Measurements from ENCODE around the gene ZPLD1. TPM values are rescaled to one million over a fixed set of nuclear protein-coding genes. Genes with fewer than 3 reads are reported as not detected.

Gene ZPLD1
- total RNA-seq, 1 donor from 2014 or later, result 0.45 TPM

- no peak overlapping the region for H3K4me3 ChIP-seq (ENCODE audit: insufficient read depth, low read depth, low read length)
- peaks cover 16% of the 10 kb centered on the region for H3K4me1 ChIP-seq (ENCODE audit: insufficient read depth, low read length)
- H3K9me3 ChIP-seq (ENCODE audit: insufficient read depth, low read depth, low read length), result no peaks in the 10 kb centered on the region
- H3K9me3 Mint-ChIP-seq (ENCODE audit: unreplicated experiment), result peaks cover 4% of the 10 kb centered on the region
- H3K27me3 ChIP-seq (ENCODE audit: insufficient read depth, low read length), result no peaks in the 10 kb centered on the region
- no peaks in the 10 kb centered on the region for H3K36me3 Mint-ChIP-seq (ENCODE audit: low read depth, unreplicated experiment)
- H3K27me3 Mint-ChIP-seq (ENCODE audit: low read depth, unreplicated experiment), result no peaks in the 10 kb centered on the region
- no peaks in the 10 kb centered on the region for H3K79me2 ChIP-seq (ENCODE audit: insufficient read depth, low read length)
- FAIRE-seq (no peak), DNase-seq (ENCODE audit: low read depth) (no peak)
- no peak overlapping the region for H3K27ac Mint-ChIP-seq (ENCODE audit: unreplicated experiment)
- no peaks in the 10 kb centered on the region for H3K36me3 ChIP-seq (ENCODE audit: insufficient read depth, low read length)
- H3K9ac ChIP-seq (ENCODE audit: low read length), result no peak overlapping the region
- no peaks in the 10 kb centered on the region for H4K20me1 ChIP-seq (ENCODE audit: insufficient read depth, low read length)
- no peak overlapping the region for H3K4me2 ChIP-seq (ENCODE audit: low read length)
- TF ChIP-seq EZH2 (IDR thresholded peaks at IDR 0.05; ENCODE audit: insufficient read depth, low read length) (no peak), CTCF (IDR thresholded peaks at IDR 0.05; ENCODE audit: insufficient read depth, low read depth, low read length) (no peak)
- H3K27ac ChIP-seq (ENCODE audit: low read depth, low read length), result no peak overlapping the region
- H3K4me3 Mint-ChIP-seq (ENCODE audit: unreplicated experiment), result no peak overlapping the region
- H3K4me1 Mint-ChIP-seq (ENCODE audit: low read depth, unreplicated experiment), result peaks cover 34% of the 10 kb centered on the region
- H2AFZ ChIP-seq (ENCODE audit: low read depth, low read length), result no peak overlapping the region
These were observed 36.1 kb upstream of the ZPLD1 start for GRCh38 chr3:102398666-102399065.

GRCh38 chr3:102400142-102400541 is 34.7 kb upstream of the ZPLD1 start:
- Histone ChIP-seq H3K9me3 (ENCODE audit: insufficient read depth, low read depth, low read length) (no peaks in the 10 kb centered on the region), H2AFZ (ENCODE audit: low read depth, low read length) (peak overlapping the region; percentile 5), H3K27ac (ENCODE audit: low read depth, low read length) (peak overlapping the region; percentile 58), H3K4me2 (ENCODE audit: low read length) (peak overlapping the region; percentile 68), H3K79me2 (ENCODE audit: insufficient read depth, low read length) (no peaks in the 10 kb centered on the region), H3K36me3 (ENCODE audit: insufficient read depth, low read length) (no peaks in the 10 kb centered on the region), H3K9ac (ENCODE audit: low read length) (no peak overlapping the region), H3K4me1 (ENCODE audit: insufficient read depth, low read length) (peaks cover 16% of the 10 kb centered on the region), H4K20me1 (ENCODE audit: insufficient read depth, low read length) (no peaks in the 10 kb centered on the region), H3K27me3 (ENCODE audit: insufficient read depth, low read length) (no peaks in the 10 kb centered on the region), H3K4me3 (ENCODE audit: insufficient read depth, low read depth, low read length) (no peak overlapping the region)
- H3K36me3 Mint-ChIP-seq (ENCODE audit: low read depth, unreplicated experiment), result no peaks in the 10 kb centered on the region
- H3K9me3 Mint-ChIP-seq (ENCODE audit: unreplicated experiment), result peaks cover 3% of the 10 kb centered on the region
- DNase-seq (ENCODE audit: low read depth) (peak; percentile 17), FAIRE-seq (peak; percentile 37)
- H3K27ac Mint-ChIP-seq (ENCODE audit: unreplicated experiment), result peak overlapping the region; percentile 96
- no peak for TF ChIP-seq EZH2 (IDR thresholded peaks at IDR 0.05; ENCODE audit: insufficient read depth, low read length)
- no peak for TF ChIP-seq CTCF (IDR thresholded peaks at IDR 0.05; ENCODE audit: insufficient read depth, low read depth, low read length)
- H3K4me3 Mint-ChIP-seq (ENCODE audit: unreplicated experiment), result no peak overlapping the region
- peaks cover 31% of the 10 kb centered on the region for H3K4me1 Mint-ChIP-seq (ENCODE audit: low read depth, unreplicated experiment)
- H3K27me3 Mint-ChIP-seq (ENCODE audit: low read depth, unreplicated experiment), result no peaks in the 10 kb centered on the region

GRCh38 chr3:102400766-102401165 is 34.0 kb upstream of the ZPLD1 start:
- Histone ChIP-seq H3K9me3 (ENCODE audit: insufficient read depth, low read depth, low read length) (no peaks in the 10 kb centered on the region), H3K36me3 (ENCODE audit: insufficient read depth, low read length) (no peaks in the 10 kb centered on the region), H4K20me1 (ENCODE audit: insufficient read depth, low read length) (no peaks in the 10 kb centered on the region), H3K9ac (ENCODE audit: low read length) (no peak overlapping the region), H3K27me3 (ENCODE audit: insufficient read depth, low read length) (no peaks in the 10 kb centered on the region), H3K4me2 (ENCODE audit: low read length) (peak overlapping the region; percentile 68), H3K4me1 (ENCODE audit: insufficient read depth, low read length) (peaks cover 16% of the 10 kb centered on the region), H3K27ac (ENCODE audit: low read depth, low read length) (peak overlapping the region; percentile 58), H3K79me2 (ENCODE audit: insufficient read depth, low read length) (no peaks in the 10 kb centered on the region), H3K4me3 (ENCODE audit: insufficient read depth, low read depth, low read length) (no peak overlapping the region), H2AFZ (ENCODE audit: low read depth, low read length) (no peak overlapping the region)
- no peak for FAIRE-seq
- H3K9me3 Mint-ChIP-seq (ENCODE audit: unreplicated experiment), result no peaks in the 10 kb centered on the region
- H3K36me3 Mint-ChIP-seq (ENCODE audit: low read depth, unreplicated experiment), result no peaks in the 10 kb centered on the region
- DNase-seq (ENCODE audit: low read depth), result peak; percentile 90
- no peak overlapping the region for H3K4me3 Mint-ChIP-seq (ENCODE audit: unreplicated experiment)
- no peaks in the 10 kb centered on the region for H3K27me3 Mint-ChIP-seq (ENCODE audit: low read depth, unreplicated experiment)
- H3K27ac Mint-ChIP-seq (ENCODE audit: unreplicated experiment), result peak overlapping the region; percentile 96
- no peak for TF ChIP-seq EZH2 (IDR thresholded peaks at IDR 0.05; ENCODE audit: insufficient read depth, low read length)
- no peak for TF ChIP-seq CTCF (IDR thresholded peaks at IDR 0.05; ENCODE audit: insufficient read depth, low read depth, low read length)
- peaks cover 31% of the 10 kb centered on the region for H3K4me1 Mint-ChIP-seq (ENCODE audit: low read depth, unreplicated experiment)

All from astrocyte (in vitro differentiated cells and primary cell).